DMS 273 treated with DMSO at 0.1 percent for 48 hours (cell line): Measurements from ENCODE around the gene SERPINB13.

Experiments
- DNase-seq: peaks from one replicate; lab custom pipeline; 2025; lab: John Stamatoyannopoulos, UW

The SERPINB13 gene

GRCh38 chr18:63648241-63648640 lies 61.1 kb downstream of the SERPINB13 start:
- DNase-seq = no peak
